H9 (cell line): ENCODE measurements around the gene MCCC1. TPM values are rescaled to one million over a fixed set of nuclear protein-coding genes. Genes with fewer than 3 reads are reported as not detected.

ENCODE experiments used
- DNase-seq: peaks from one replicate; pipeline ENCODE4 v3.0.0-alpha.2; 2017
- H2AFZ ChIP-seq: one replicate; pipeline ENCODE4 v1.6.1; 2013; ENCODE audit warnings: mild to moderate bottlenecking, low read length, control low read depth, moderate library complexity
- H2AK5ac ChIP-seq: 2 replicates; pipeline ENCODE4 v1.6.1; 2013; ENCODE audit warnings: low read length, control low read depth, mixed read lengths; ENCODE audit not compliant: insufficient read length
- H2BK120ac ChIP-seq: one replicate; pipeline ENCODE4 v1.6.1; 2013; ENCODE audit warnings: low read depth, mild to moderate bottlenecking, low read length, control low read depth, inconsistent platforms; ENCODE audit not compliant: poor library complexity, severe bottlenecking
- H2BK12ac ChIP-seq: 2 replicates; pipeline ENCODE4 v1.6.1; 2013; ENCODE audit warnings: low read length, control low read depth, mixed read lengths, low read depth; ENCODE audit not compliant: insufficient read length
- H2BK15ac ChIP-seq: 2 replicates; pipeline ENCODE4 v1.6.1; 2013; ENCODE audit warnings: low read depth, low read length, control low read depth
- H2BK20ac ChIP-seq: one replicate; pipeline ENCODE4 v1.6.1; 2013; ENCODE audit warnings: low read depth, mild to moderate bottlenecking, low read length, control low read depth, inconsistent platforms; ENCODE audit not compliant: poor library complexity, severe bottlenecking
- H2BK5ac ChIP-seq: 2 replicates; pipeline ENCODE4 v1.6.1; 2013; ENCODE audit warnings: low read length, control low read depth, mixed read lengths; ENCODE audit not compliant: insufficient read length
- H3K14ac ChIP-seq: 2 replicates; pipeline ENCODE4 v1.6.1; 2013; ENCODE audit warnings: low read length, control low read depth; ENCODE audit not compliant: insufficient read depth
- H3K18ac ChIP-seq: 2 replicates; pipeline ENCODE4 v1.6.1; 2013; ENCODE audit warnings: low read depth, mild to moderate bottlenecking, mixed read lengths, low read length, control low read depth; ENCODE audit not compliant: insufficient read length
- H3K23ac ChIP-seq: 2 replicates; pipeline ENCODE4 v1.6.1; 2013; ENCODE audit warnings: low read length, control low read depth, mixed read lengths, low read depth; ENCODE audit not compliant: insufficient read length
- H3K23me2 ChIP-seq: 2 replicates; pipeline ENCODE4 v1.6.1; 2013; ENCODE audit warnings: low read depth, mild to moderate bottlenecking, mixed read lengths, low read length, control low read depth; ENCODE audit not compliant: insufficient read length, poor library complexity, severe bottlenecking
- H3K27ac ChIP-seq: 2 replicates; pipeline ENCODE4 v1.5.1; 2013; ENCODE audit warnings: low read length, control low read depth, mixed read lengths, low read depth; ENCODE audit not compliant: insufficient read length
- H3K27me3 ChIP-seq: 2 replicates; pipeline ENCODE4 v1.6.1; 2013; ENCODE audit warnings: low read length, control low read depth, inconsistent platforms; ENCODE audit not compliant: insufficient read depth
- H3K4ac ChIP-seq: 2 replicates; pipeline ENCODE4 v1.6.1; 2013; ENCODE audit warnings: low read depth, mild to moderate bottlenecking, control low read depth, inconsistent platforms, low read length, moderate library complexity
- H3K4me1 ChIP-seq: 2 replicates; pipeline ENCODE4 v1.6.1; 2013; ENCODE audit warnings: low read length, control low read depth, inconsistent platforms; ENCODE audit not compliant: insufficient read depth
- H3K4me2 ChIP-seq: 2 replicates; pipeline ENCODE4 v1.6.1; 2013; ENCODE audit warnings: low read length, control low read depth, mixed read lengths; ENCODE audit not compliant: insufficient read length, insufficient read depth
- H3K56ac ChIP-seq: 2 replicates; pipeline ENCODE4 v1.6.1; 2013; ENCODE audit warnings: low read depth, mild to moderate bottlenecking, mixed read lengths, low read length, control low read depth; ENCODE audit not compliant: insufficient read length
- H3K79me1 ChIP-seq: 2 replicates; pipeline ENCODE4 v1.6.1; 2013; ENCODE audit warnings: low read depth, mild to moderate bottlenecking, moderate library complexity, low read length, control low read depth, inconsistent platforms; ENCODE audit not compliant: insufficient read depth, poor library complexity, severe bottlenecking
- H3K79me2 ChIP-seq: 2 replicates; pipeline ENCODE4 v1.6.1; 2013; ENCODE audit warnings: low read length, control low read depth, inconsistent platforms; ENCODE audit not compliant: insufficient read depth
- H3K9ac ChIP-seq: 2 replicates; pipeline ENCODE4 v1.6.1; 2013; ENCODE audit warnings: low read length, control low read depth, mixed read lengths; ENCODE audit not compliant: insufficient read length; ENCODE audit errors: extremely low read depth
- H3K9me3 ChIP-seq: one replicate; pipeline ENCODE4 v1.6.1; 2013; ENCODE audit warnings: low read depth, low read length, inconsistent platforms; ENCODE audit not compliant: control insufficient read depth
- H3T11ph ChIP-seq: one replicate; pipeline ENCODE4 v1.6.1; 2013; ENCODE audit warnings: mild to moderate bottlenecking, low read length, control low read depth, inconsistent platforms
- H4K20me1 ChIP-seq: one replicate; pipeline ENCODE4 v1.6.1; 2013; ENCODE audit not compliant: control insufficient read depth, insufficient read length, insufficient read depth
- H4K5ac ChIP-seq: 2 replicates; pipeline ENCODE4 v1.6.1; 2013; ENCODE audit warnings: low read depth, mild to moderate bottlenecking, mixed read lengths, low read length, control low read depth; ENCODE audit not compliant: insufficient read length
- H4K8ac ChIP-seq: replicated peaks from 2 replicates; pipeline ENCODE4 v1.6.1; 2013; ENCODE audit warnings: low read length, control low read depth, mixed read lengths, low read depth; ENCODE audit not compliant: insufficient read length
- H4K91ac ChIP-seq: 2 replicates; pipeline ENCODE4 v1.6.1; 2013; ENCODE audit warnings: low read depth, mild to moderate bottlenecking, moderate library complexity, mixed read lengths, low read length, control low read depth; ENCODE audit not compliant: insufficient read length
- H3K27ac Mint-ChIP-seq, 3 experiments: 2 replicates in 2 of 3; 3 replicates in 1 of 3; pipeline ENCODE4 v1.8.0; 2020 to 2021; ENCODE audit warnings: mixed read lengths in 3 of 3, mild to moderate bottlenecking in 1 of 3, moderate library complexity in 1 of 3
- H3K27me3 Mint-ChIP-seq: 2 replicates; pipeline ENCODE4 v1.8.0; 2021; ENCODE audit warnings: low read depth, mild to moderate bottlenecking, moderate library complexity, mixed read lengths
- H3K36me3 Mint-ChIP-seq, 3 experiments: 2 replicates in 2 of 3; 3 replicates in 1 of 3; pipeline ENCODE4 v1.8.0; 2020 to 2021; ENCODE audit warnings: low read depth in 3 of 3, mixed read lengths in 3 of 3; ENCODE audit not compliant: insufficient read depth in 1 of 3
- H3K4me1 Mint-ChIP-seq, 2 experiments: 2 replicates each; pipeline ENCODE4 v1.8.0; 2020; ENCODE audit warnings: mixed read lengths in 2 of 2
- H3K4me3 Mint-ChIP-seq, 2 experiments: 2 replicates in 1 of 2; 3 replicates in 1 of 2; pipeline ENCODE4 v1.8.0; 2020 to 2021; ENCODE audit warnings: mild to moderate bottlenecking in 2 of 2, mixed read lengths in 2 of 2, moderate library complexity in 1 of 2
- H3K9me3 Mint-ChIP-seq, 2 experiments: 2 replicates in 1 of 2; 3 replicates in 1 of 2; pipeline ENCODE4 v1.8.0; 2020; ENCODE audit warnings: mild to moderate bottlenecking in 2 of 2, mixed read lengths in 2 of 2, moderate library complexity in 1 of 2
- CTCF ChIP-seq: fragments of 200-600 bp; sonication (generic); conservative IDR thresholded peaks from 3 replicates; pipeline ENCODE4 v1.8.0; 2021; ENCODE audit warnings: antibody characterized with exemption, mild to moderate bottlenecking
- WGBS: extraction: QIAGEN DNeasy Blood & Tissue Kit; methylation state at CpG from one replicate; pipeline ENCODE4 v1.1.7; 2013; ENCODE audit warnings: missing lambda C conversion rate, low lambda C conversion rate, mixed read lengths; ENCODE audit not compliant: insufficient read length; ENCODE audit errors: extremely low coverage; 5-methylcytosine and 5-hydroxymethylcytosine counted together
- total RNA-seq: library from RNA; stranded (reverse); gene quantifications from 2 replicates; pipeline ENCODE4 v1.2.1, GENCODE V29; 2021

The MCCC1 gene
- total RNA-seq, 1 experiment from 2014 or later, result 18.3 TPM

- H3K9me3 Mint-ChIP-seq, result peaks cover 4 to 6% of the 10 kb centered on the region in 2 experiments; a peak in 4 of 5 replicates
- Histone ChIP-seq H3K9ac (no peak overlapping the region), H2BK12ac (no peak overlapping the region), H3K56ac (no peak overlapping the region), H3T11ph (no peak overlapping the region), H4K20me1 (no peaks in the 10 kb centered on the region), H3K79me1 (no peaks in the 10 kb centered on the region), H2BK5ac (no peak overlapping the region), H2BK15ac (no peak overlapping the region), H4K91ac (no peak overlapping the region), H3K9me3 (no peaks in the 10 kb centered on the region), H3K4me1 (no peaks in the 10 kb centered on the region), H3K4ac (no peak overlapping the region), H3K4me2 (no peak overlapping the region), H3K79me2 (no peaks in the 10 kb centered on the region), H3K14ac (no peak overlapping the region), H3K23ac (no peak overlapping the region), H2BK120ac (no peak overlapping the region), H3K27me3 (no peaks in the 10 kb centered on the region), H4K5ac (no peak overlapping the region), H2AK5ac (no peak overlapping the region), H2AFZ (no peak overlapping the region), H3K23me2 (no peaks in the 10 kb centered on the region), H2BK20ac (no peak overlapping the region), H3K27ac (no peak overlapping the region), H4K8ac (no peak overlapping the region), H3K18ac (no peak overlapping the region)
- H3K27me3 Mint-ChIP-seq, result peaks cover 4% of the 10 kb centered on the region
- no peak for DNase-seq
- 0 out of 7 replicates have a peak, but pooled peaks cover 0 to 5% (median under 1%) of the 10 kb centered on the region in 3 experiments for H3K36me3 Mint-ChIP-seq
- H3K4me1 Mint-ChIP-seq, result peaks cover 8 to 13% of the 10 kb centered on the region in 2 experiments
- no peak overlapping the region for H3K27ac Mint-ChIP-seq
- H3K4me3 Mint-ChIP-seq, result no peak overlapping the region
- no peak for TF ChIP-seq CTCF
- WGBS, result no CpG with 5 or more reads among the region's 2 CpGs
Observed at GRCh38 chr3:183134844-183135243, 35.5 kb upstream of the MCCC1 start.
